A673 (cell line): Measurements from ENCODE around the gene KRTAP1-3. TPM values are rescaled to one million over a fixed set of nuclear protein-coding genes. Genes with fewer than 3 reads are reported as not detected.

ENCODE experiments used
- BruUV-seq: library from RNA; stranded (reverse); fragments of 400-500 nt; replicated peaks from 2 replicates; lab custom pipeline; 2021; lab: Mats Ljungman, UMichigan
- CTCF ChIA-PET: fragments of 300-600 bp; sonication (Branson Sonifier 250); formaldehyde crosslinking; loops from one replicate; lab custom pipeline; 2022; ENCODE audit warnings: antibody characterized with exemption; lab: Charles Lee
- POLR2A ChIA-PET: fragments of 300-600 bp; sonication (Branson Sonifier 250); formaldehyde crosslinking; loops from one replicate; lab custom pipeline; 2022; ENCODE audit warnings: antibody characterized with exemption; ENCODE audit not compliant: low non-redundant PET; lab: Charles Lee
- DNase-seq: peaks from one replicate; pipeline ENCODE4 v3.0.0-alpha.2; 2015; ENCODE audit warnings: low spot score
- H3K27ac ChIP-seq: fragments of 200-600 bp; sonication (generic); 2 replicates; pipeline ENCODE4 v1.5.1; 2016; ENCODE audit warnings: mixed run types, low read depth, mild to moderate bottlenecking, mixed read lengths, antibody characterized with exemption, low read length; ENCODE audit not compliant: poor library complexity, severe bottlenecking
- H3K27me3 ChIP-seq: fragments of 200-600 bp; sonication (generic); replicated peaks from 2 replicates; pipeline ENCODE4 v1.6.1; 2017; ENCODE audit warnings: mixed run types, low read depth, mild to moderate bottlenecking, mixed read lengths, antibody characterized with exemption, low read length; ENCODE audit not compliant: insufficient read depth, poor library complexity
- H3K36me3 ChIP-seq: fragments of 200-600 bp; sonication (generic); 2 replicates; pipeline ENCODE4 v1.6.1; 2016; ENCODE audit warnings: mixed run types, mild to moderate bottlenecking, mixed read lengths, antibody characterized with exemption, low read length; ENCODE audit not compliant: insufficient read depth, poor library complexity, severe bottlenecking
- H3K4me1 ChIP-seq: fragments of 200-600 bp; sonication (generic); 2 replicates; pipeline ENCODE4 v1.6.1; 2017; ENCODE audit warnings: mixed run types, mild to moderate bottlenecking, mixed read lengths, antibody characterized with exemption, low read length; ENCODE audit not compliant: insufficient read depth, poor library complexity, severe bottlenecking
- H3K4me3 ChIP-seq: fragments of 200-600 bp; sonication (generic); 2 replicates; pipeline ENCODE4 v1.5.1; 2016; ENCODE audit warnings: low read depth, mixed run types, mild to moderate bottlenecking, mixed read lengths, low read length; ENCODE audit not compliant: poor library complexity, severe bottlenecking
- H3K9me3 ChIP-seq: fragments of 200-600 bp; sonication (generic); 2 replicates; pipeline ENCODE4 v1.6.1; 2016; ENCODE audit warnings: mixed run types, low read depth, mild to moderate bottlenecking, mixed read lengths, antibody characterized with exemption, low read length; ENCODE audit not compliant: poor library complexity, severe bottlenecking
- CTCF ChIP-seq: fragments of 300-800, 200-600 bp; sonication (generic); conservative IDR thresholded peaks from 2 replicates; pipeline ENCODE4 v1.5.1; 2017; ENCODE audit warnings: low read depth, mild to moderate bottlenecking, antibody characterized with exemption, low read length, moderate library complexity, mixed read lengths
- EZH2 ChIP-seq: fragments of 200-600 bp; sonication (generic); IDR thresholded peaks from 2 replicates; pipeline ENCODE4 v1.6.1; 2017; ENCODE audit warnings: borderline replicate concordance, low read depth, mild to moderate bottlenecking, mixed read lengths, antibody characterized with exemption, low read length; ENCODE audit not compliant: poor library complexity, severe bottlenecking
- intact Hi-C: fragments of 100-400 bp; cut with micrococcal nuclease; formaldehyde crosslinking; loops from one replicate; pipeline ENCODE4 v1.10.0; 2022; ENCODE audit not compliant: unreplicated experiment
- total RNA-seq: library from RNA; stranded (reverse); gene quantifications from 2 replicates; pipeline ENCODE4 v1.2.3, GENCODE V29; 2021

The KRTAP1-3 gene
- total RNA-seq, 1 experiment from 2014 or later, result not detected

GRCh38 chr17:41004397-41004796 is 30.3 kb downstream of the KRTAP1-3 start:
- ChIA-PET POLR2A (no interaction called here), CTCF (no interaction called here)
- intact Hi-C loops, result no loop called here

GRCh38 chr17:41003926-41004325 is 30.7 kb downstream of the KRTAP1-3 start:
- Histone ChIP-seq H3K9me3 (no peaks in the 10 kb centered on the region), H3K27ac (no peak overlapping the region), H3K4me3 (no peak overlapping the region), H3K36me3 (no peaks in the 10 kb centered on the region), H3K4me1 (no peaks in the 10 kb centered on the region), H3K27me3 (no peaks in the 10 kb centered on the region)
- CTCF ChIA-PET, result no interaction called here
- POLR2A ChIA-PET, result no interaction called here
- TF ChIP-seq CTCF (no peak), EZH2 (no peak)
- DNase-seq, result no peak
- no TSS peak for BruUV-seq
- intact Hi-C loops, result no loop called here

More at GRCh38 chr17:41004397-41004796, 30.3 kb downstream of the KRTAP1-3 start:
- H3K27ac ChIP-seq, result no peak overlapping the region
- no peak for DNase-seq
- no TSS peak for BruUV-seq
- H3K27me3 ChIP-seq, result no peaks in the 10 kb centered on the region
- no peaks in the 10 kb centered on the region for H3K9me3 ChIP-seq
- TF ChIP-seq EZH2, result no peak
- TF ChIP-seq CTCF, result no peak
- no peak overlapping the region for H3K4me3 ChIP-seq
- no peaks in the 10 kb centered on the region for H3K4me1 ChIP-seq
- no peaks in the 10 kb centered on the region for H3K36me3 ChIP-seq

- Histone ChIP-seq H3K4me3 (no peak overlapping the region), H3K9me3 (no peaks in the 10 kb centered on the region), H3K4me1 (no peaks in the 10 kb centered on the region), H3K27ac (no peak overlapping the region), H3K27me3 (no peaks in the 10 kb centered on the region), H3K36me3 (no peaks in the 10 kb centered on the region)
- intact Hi-C loops, result no loop called here
- TF ChIP-seq CTCF (no peak), EZH2 (no peak)
- BruUV-seq, result no TSS peak
- ChIA-PET CTCF (no interaction called here), POLR2A (no interaction called here)
- DNase-seq, result no peak
These were observed 31.9 kb downstream of the KRTAP1-3 start for GRCh38 chr17:41002814-41003213.
